ENCODE data around the gene EHD1.
A peak's percentile ranks its signal among the peaks of the same experiment; 100 is the strongest.

Gene EHD1

GRCh38 chr11:64802370-64803157 lies 75.9 kb downstream of the EHD1 start:
- Mint-ChIP-seq H3K4me1 (peaks cover 49 to 52% of the 10 kb centered on the region in 2 donors), H3K36me3 (peaks cover 47 to 51% of the 10 kb centered on the region in 2 donors), H3K4me3 (peak overlapping the region; percentile 83 to 87), H3K27ac (peak overlapping the region; percentile 90), H3K9me3 (no peaks in the 10 kb centered on the region), H3K27me3 (no peaks in the 10 kb centered on the region)
- ATAC-seq (replicated peaks): peak; percentile 37 to 45
- peak; percentile 53 for DNase-seq
